Subcutaneous abdominal adipose tissue (tissue), 5 donors: Measurements from ENCODE around the gene HRK.

Experiments used
- H3K27ac ChIP-seq: one replicate; pipeline ENCODE4 v1.7.0; 2013; ENCODE audit warnings: low read depth, mild to moderate bottlenecking, inconsistent platforms, low read length, moderate library complexity
- H3K27me3 ChIP-seq, 5 donors: one replicate each; pipeline ENCODE4 v1.7.0; 2013; ENCODE audit warnings: low read length in 5 of 5, inconsistent platforms in 1 of 5; ENCODE audit not compliant: control insufficient read depth in 5 of 5, insufficient read depth in 4 of 5
- H3K36me3 ChIP-seq, 5 donors: one replicate each; pipeline ENCODE4 v1.7.0; 2013; ENCODE audit warnings: low read length in 5 of 5; ENCODE audit not compliant: control insufficient read depth in 5 of 5, insufficient read depth in 5 of 5
- H3K4me1 ChIP-seq, 5 donors: one replicate each; pipeline ENCODE4 v1.7.0; 2013; ENCODE audit warnings: low read length in 5 of 5, mild to moderate bottlenecking in 3 of 5, moderate library complexity in 1 of 5; ENCODE audit not compliant: control insufficient read depth in 5 of 5, insufficient read depth in 5 of 5
- H3K4me3 ChIP-seq, 5 donors: one replicate each; pipeline ENCODE4 v1.7.0; 2013; ENCODE audit warnings: low read length in 5 of 5, low read depth in 1 of 5
- H3K9ac ChIP-seq, 5 donors: one replicate each; pipeline ENCODE4 v1.7.0; 2013; ENCODE audit warnings: low read length in 5 of 5, mild to moderate bottlenecking in 4 of 5, moderate library complexity in 3 of 5
- H3K9me3 ChIP-seq, 5 donors: one replicate each; pipeline ENCODE4 v1.7.0; 2013; ENCODE audit warnings: low read length in 5 of 5; ENCODE audit not compliant: control insufficient read depth in 5 of 5
- donor health status: healthy.
- donor health status: healthy.
- donor health status: healthy.
- donor health status: healthy.
- donor health status: healthy.

Gene HRK

GRCh38 chr12:116887244-116887643 lies 6.0 kb upstream of the HRK start:
- H3K9me3 ChIP-seq = peaks cover 0 to 5% (median 3%) of the 10 kb centered on the region in 5 donors
- no peak overlapping the region for H3K9ac ChIP-seq
- H3K27ac ChIP-seq = no peak overlapping the region
- peaks cover 0 to 12% (median 4%) of the 10 kb centered on the region in 5 donors for H3K4me1 ChIP-seq
- H3K4me3 ChIP-seq = no peak overlapping the region
- peaks cover 5 to 18% (median 18%) of the 10 kb centered on the region in 5 donors for H3K27me3 ChIP-seq
- H3K36me3 ChIP-seq = no peaks in the 10 kb centered on the region

GRCh38 chr12:116885491-116885890 lies 4.2 kb upstream of the HRK start:
- H3K27me3 ChIP-seq = peaks cover 16 to 29% (median 28%) of the 10 kb centered on the region in 5 donors
- H3K4me3 ChIP-seq = no peak overlapping the region
- H3K27ac ChIP-seq = no peak overlapping the region
- H3K4me1 ChIP-seq = peaks cover 0 to 22% (median 16%) of the 10 kb centered on the region in 5 donors
- peaks cover 0 to 3% (median 3%) of the 10 kb centered on the region in 5 donors for H3K9me3 ChIP-seq
- no peaks in the 10 kb centered on the region for H3K36me3 ChIP-seq
- no peak overlapping the region for H3K9ac ChIP-seq

- peaks cover 16 to 36% (median 34%) of the 10 kb centered on the region in 5 donors for H3K27me3 ChIP-seq
- H3K9me3 ChIP-seq = no peaks in the 10 kb centered on the region
- no peaks in the 10 kb centered on the region for H3K36me3 ChIP-seq
- no peak overlapping the region for H3K9ac ChIP-seq
- H3K4me3 ChIP-seq = no peak overlapping the region
- peaks cover 0 to 23% (median 17%) of the 10 kb centered on the region in 5 donors for H3K4me1 ChIP-seq
- no peak overlapping the region for H3K27ac ChIP-seq
These were observed 3.6 kb upstream of the HRK start for GRCh38 chr12:116884871-116885270.

GRCh38 chr12:116882742-116883141 lies 1.5 kb upstream of the HRK start:
- H3K4me1 ChIP-seq = peaks cover 0 to 38% (median 28%) of the 10 kb centered on the region in 5 donors
- H3K4me3 ChIP-seq = no peak overlapping the region
- H3K27me3 ChIP-seq = peaks cover 29 to 54% (median 51%) of the 10 kb centered on the region in 5 donors
- no peaks in the 10 kb centered on the region for H3K36me3 ChIP-seq
- H3K27ac ChIP-seq = no peak overlapping the region
- no peak overlapping the region for H3K9ac ChIP-seq
- no peaks in the 10 kb centered on the region for H3K9me3 ChIP-seq

GRCh38 chr12:116881877-116882507 lies 751 bp upstream of the HRK start:
- no peak overlapping the region for H3K27ac ChIP-seq
- H3K36me3 ChIP-seq = no peaks in the 10 kb centered on the region
- no peak overlapping the region for H3K9ac ChIP-seq
- peaks cover 0 to 38% (median 26%) of the 10 kb centered on the region in 5 donors for H3K4me1 ChIP-seq
- H3K4me3 ChIP-seq = peak overlapping the region in 1 of 5 donors; percentile 50
- peaks cover 35 to 60% (median 58%) of the 10 kb centered on the region in 5 donors for H3K27me3 ChIP-seq
- H3K9me3 ChIP-seq = no peaks in the 10 kb centered on the region

GRCh38 chr12:116880817-116881324 lies 370 bp downstream of the HRK start:
- peak overlapping the region in 3 of 5 donors; percentile 29 to 39 (median 34) for H3K4me3 ChIP-seq
- H3K9me3 ChIP-seq = no peaks in the 10 kb centered on the region
- peaks cover 42 to 71% (median 69%) of the 10 kb centered on the region in 5 donors for H3K27me3 ChIP-seq
- H3K4me1 ChIP-seq = peaks cover 0 to 38% (median 26%) of the 10 kb centered on the region in 5 donors
- no peaks in the 10 kb centered on the region for H3K36me3 ChIP-seq
- H3K27ac ChIP-seq = no peak overlapping the region
- no peak overlapping the region for H3K9ac ChIP-seq

- Histone ChIP-seq H3K4me3 (peak overlapping the region in 3 of 5 donors; percentile 29 to 39 (median 34)), H3K27ac (no peak overlapping the region), H3K27me3 (peaks cover 45 to 74% (median 70%) of the 10 kb centered on the region in 5 donors), H3K9ac (no peak overlapping the region), H3K4me1 (peaks cover 0 to 38% (median 26%) of the 10 kb centered on the region in 5 donors), H3K36me3 (no peaks in the 10 kb centered on the region), H3K9me3 (no peaks in the 10 kb centered on the region)
These were observed 926 bp downstream of the HRK start for GRCh38 chr12:116880213-116880816.

GRCh38 chr12:116879509-116880212 lies 1.6 kb downstream of the HRK start:
- H3K9ac ChIP-seq = no peak overlapping the region

GRCh38 chr12:116878567-116879508 lies 2.4 kb downstream of the HRK start:
- H3K27ac ChIP-seq = no peak overlapping the region
- H3K4me3 ChIP-seq = peak overlapping the region in 3 of 5 donors; percentile 22 to 29 (median 28)
- H3K36me3 ChIP-seq = no peaks in the 10 kb centered on the region
- peaks cover 5 to 14% (median 10%) of the 10 kb centered on the region in 5 donors for H3K9me3 ChIP-seq
- peaks cover 0 to 38% (median 26%) of the 10 kb centered on the region in 5 donors for H3K4me1 ChIP-seq
- H3K27me3 ChIP-seq = peaks cover 50 to 79% (median 66%) of the 10 kb centered on the region in 5 donors
- no peak overlapping the region for H3K9ac ChIP-seq

More at GRCh38 chr12:116879509-116880212, 1.6 kb downstream of the HRK start:
- peak overlapping the region in 1 of 5 donors; percentile 22 for H3K4me3 ChIP-seq
- no peaks in the 10 kb centered on the region for H3K36me3 ChIP-seq
- H3K27me3 ChIP-seq = peaks cover 45 to 75% (median 69%) of the 10 kb centered on the region in 5 donors
- no peak overlapping the region for H3K27ac ChIP-seq
- peaks cover 1 to 6% (median 3%) of the 10 kb centered on the region in 5 donors for H3K9me3 ChIP-seq
- H3K4me1 ChIP-seq = peaks cover 0 to 38% (median 26%) of the 10 kb centered on the region in 5 donors
